Fibroblast of the conjunctiva (primary cell): ENCODE measurements around the gene ZXDB.
"Not testable (repeated sequence)": the region's sequence is repeated elsewhere in the genome, so short reads cannot be mapped to it uniquely, and the experiment has no call there.

Experiments
- DNase-seq: peaks from one replicate; pipeline ENCODE4 v3.0.0-alpha.2; 2010; ENCODE audit warnings: low read depth

Gene ZXDB

DNA sequence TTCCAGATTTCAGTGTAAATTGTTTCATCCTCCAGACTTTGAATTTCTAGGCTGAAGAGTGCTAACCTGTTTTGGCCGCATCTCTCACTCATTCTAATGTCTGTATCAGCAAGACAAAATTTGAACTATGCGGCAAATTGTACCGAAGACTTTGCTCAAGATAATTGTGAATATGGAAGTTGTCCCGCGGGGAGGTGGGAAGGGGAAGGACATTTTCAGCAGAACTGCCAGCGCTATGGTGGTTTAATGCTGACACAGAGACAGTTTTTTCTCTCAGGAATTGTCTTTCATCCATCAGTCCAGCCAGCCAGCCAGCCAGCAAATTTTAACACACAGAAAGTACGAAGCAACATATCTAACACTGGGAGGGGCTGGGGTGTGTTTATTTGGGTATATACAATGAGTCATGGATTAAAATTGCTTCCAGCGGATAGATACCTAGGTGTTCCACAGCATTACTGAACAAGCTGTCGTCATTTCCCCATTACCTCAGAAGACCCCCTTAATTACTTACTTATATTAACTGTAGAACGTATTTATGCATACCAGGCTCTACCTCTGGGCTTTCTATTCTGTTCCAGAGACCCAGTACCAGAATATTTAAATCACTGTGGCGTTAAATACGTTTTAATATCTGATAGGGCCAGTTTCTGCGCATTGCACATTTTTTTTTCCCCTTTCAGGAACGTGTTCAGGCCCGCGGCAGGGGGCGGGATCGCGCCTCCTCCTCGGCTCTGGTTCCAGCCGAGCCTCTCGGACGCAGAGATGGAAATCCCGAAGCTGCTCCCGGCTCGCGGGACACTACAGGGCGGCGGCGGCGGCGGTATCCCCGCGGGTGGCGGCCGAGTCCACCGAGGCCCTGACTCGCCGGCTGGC, at the start of gene ZXDB:
ZXDB (plus strand) TSS at position 728 of the 876 bp plus-strand sequence; CDS start at position 766, 38 bp downstream.
- peak; percentile 27 for DNase-seq

DNA sequence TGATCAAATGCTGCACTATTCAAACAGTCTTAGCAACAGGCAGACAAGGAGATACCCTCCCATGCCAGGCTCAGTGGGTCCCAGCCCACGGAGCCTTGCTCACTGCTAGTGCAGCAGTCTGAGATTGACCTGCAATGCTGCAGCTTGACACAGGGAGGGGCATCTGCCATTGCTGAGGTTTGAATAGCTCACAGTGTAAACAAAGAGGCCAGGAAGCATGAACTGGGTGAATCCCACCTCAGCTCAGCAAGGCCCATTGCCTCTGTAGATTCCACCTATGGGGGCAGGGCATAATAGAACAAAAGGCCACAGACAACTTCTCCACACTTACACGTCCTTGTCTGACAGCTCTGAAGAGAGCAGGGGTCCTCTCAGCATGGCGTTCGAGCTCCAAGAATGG, 26.6 kb upstream of the ZXDB start:
- DNase-seq: no peak

DNA sequence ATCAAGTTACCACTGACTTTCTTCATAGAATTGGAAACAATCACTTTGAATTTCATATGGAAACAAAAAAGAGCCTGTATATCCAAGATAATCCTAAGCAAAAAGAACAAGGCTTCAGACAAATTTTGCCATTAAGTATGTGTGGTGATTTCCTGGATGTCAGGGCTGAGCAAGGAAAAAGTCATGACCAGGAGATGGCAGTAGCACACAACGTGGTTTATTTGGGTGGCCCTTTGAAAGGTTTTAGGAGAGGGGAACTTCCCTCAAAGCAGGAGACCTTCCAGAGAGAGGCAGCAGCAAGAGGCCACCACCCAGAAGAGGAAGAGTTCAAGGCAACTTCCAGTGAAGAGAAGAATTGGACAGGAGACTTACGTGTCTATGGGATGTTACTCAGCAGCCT, 18.1 kb upstream of the ZXDB start:
- no peak for DNase-seq

DNA sequence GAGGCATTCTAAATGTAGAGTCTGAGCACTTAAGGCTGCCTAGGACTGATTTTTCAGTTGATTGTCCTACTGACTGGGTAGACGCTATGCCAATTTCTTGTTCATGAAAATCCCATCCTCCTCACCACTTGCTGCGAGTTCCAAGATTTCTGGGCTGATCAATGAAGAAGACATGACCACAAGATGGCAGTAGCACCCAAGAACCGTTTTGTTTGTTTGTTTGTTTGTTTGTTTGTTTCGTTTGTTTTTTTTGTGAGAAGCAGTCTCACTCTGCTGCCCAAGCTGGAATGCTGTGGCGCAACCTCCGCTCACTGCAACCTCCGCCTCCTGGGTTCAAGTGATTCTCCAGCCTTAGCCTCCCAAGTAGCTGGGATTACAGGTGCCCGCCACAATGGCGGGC, 8.9 kb upstream of the ZXDB start:
- DNase-seq: not testable (repeated sequence)

DNA sequence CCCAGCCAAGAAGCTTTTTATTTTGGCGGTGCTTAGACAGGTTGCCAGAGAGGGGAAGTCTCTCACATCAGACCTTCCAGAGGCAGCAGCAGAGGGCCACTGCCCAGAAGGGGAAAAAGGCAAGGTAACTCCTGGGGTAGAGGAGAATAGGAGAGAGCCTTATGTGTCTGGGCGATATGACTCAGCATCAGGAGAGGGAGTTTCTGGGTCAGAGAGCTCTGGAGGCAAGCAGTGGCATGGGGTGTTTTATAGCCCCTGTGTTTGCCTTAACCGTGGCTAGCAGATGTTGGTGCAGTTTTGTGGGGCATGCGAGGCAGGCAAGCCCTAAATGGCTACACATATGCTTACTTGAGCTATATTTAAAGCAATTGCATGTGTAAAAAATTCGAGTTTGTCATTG, 8.3 kb upstream of the ZXDB start:
- no peak for DNase-seq

DNA sequence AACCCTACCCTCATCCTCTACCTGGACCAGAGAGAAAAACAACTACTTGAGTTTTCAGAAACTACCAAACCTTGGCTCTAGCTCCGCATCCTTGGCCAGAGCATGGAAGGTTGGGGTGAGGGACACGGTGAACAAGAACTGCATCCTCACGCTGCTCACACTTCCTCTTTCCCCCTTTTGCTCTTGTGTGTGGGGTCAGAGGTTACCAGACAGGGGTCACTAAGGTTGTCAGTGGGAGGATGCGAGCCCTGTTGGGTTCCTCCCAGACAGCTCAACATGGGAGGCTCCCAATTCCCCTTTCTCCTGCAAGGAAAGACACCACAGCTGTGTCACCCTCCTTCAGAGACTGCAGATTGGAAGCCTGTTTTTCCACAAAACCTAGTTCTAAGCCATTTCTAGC, 5.5 kb upstream of the ZXDB start:
- DNase-seq: no peak

DNA sequence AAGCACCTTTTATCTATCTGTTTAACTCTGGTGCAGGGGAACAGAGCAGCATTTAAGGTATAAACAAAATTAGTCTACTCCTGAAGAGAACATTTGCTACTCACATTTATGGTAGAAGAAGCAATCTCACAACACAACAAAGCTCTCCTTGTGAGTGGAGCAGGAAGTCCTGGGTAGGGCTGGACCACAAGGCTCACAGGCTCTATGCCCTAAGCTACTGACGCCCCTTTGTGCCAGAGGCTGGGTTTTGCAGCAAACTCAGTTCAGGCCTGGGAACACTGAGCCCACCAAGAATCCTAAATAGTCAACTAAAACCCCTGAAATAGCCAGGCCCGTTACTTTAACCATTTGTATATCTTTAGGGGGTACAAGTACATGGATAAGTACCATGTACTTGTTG, 4.7 kb upstream of the ZXDB start:
- no peak for DNase-seq

DNA sequence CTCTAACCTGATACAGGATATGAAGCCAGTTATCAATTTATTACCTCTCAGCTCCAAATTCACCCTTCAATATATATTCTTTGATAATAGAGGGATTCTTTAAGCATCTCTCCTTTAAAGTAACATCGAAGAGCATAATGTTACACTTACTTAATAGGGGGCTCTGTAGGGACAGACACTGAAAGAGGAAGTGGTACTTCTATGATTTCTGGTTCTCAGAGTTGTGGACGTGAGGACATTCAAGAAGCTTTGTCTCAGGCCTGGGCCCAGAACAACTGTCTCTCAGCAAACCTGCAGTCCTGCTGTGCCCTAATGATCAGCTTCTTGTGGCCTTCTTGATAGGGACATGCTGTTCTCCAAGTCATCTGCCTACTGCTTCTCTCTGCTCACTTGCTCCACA, 4.2 kb upstream of the ZXDB start:
- no peak for DNase-seq

DNA sequence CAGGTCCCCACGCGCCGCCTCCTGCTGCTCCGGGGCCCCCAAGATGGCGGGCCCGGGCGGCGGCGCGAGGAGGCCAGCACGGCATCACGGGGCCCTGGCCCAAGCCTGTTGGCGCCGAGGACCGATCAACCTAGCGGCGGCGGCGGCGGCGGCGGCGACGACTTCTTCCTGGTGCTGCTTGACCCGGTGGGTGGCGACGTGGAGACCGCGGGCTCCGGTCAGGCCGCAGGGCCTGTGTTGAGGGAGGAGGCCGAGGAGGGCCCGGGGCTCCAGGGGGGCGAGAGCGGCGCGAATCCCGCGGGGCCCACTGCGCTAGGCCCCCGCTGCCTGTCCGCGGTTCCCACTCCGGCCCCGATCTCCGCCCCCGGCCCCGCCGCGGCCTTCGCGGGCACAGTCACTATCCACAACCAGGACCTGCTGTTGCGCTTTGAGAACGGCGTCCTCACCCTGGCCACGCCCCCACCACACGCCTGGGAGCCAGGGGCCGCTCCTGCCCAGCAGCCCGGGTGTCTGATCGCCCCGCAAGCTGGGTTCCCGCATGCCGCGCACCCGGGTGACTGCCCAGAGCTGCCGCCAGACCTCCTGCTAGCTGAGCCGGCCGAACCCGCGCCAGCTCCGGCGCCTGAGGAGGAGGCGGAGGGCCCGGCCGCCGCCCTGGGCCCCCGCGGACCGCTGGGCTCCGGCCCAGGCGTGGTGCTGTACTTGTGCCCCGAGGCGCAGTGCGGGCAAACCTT, 516 bp downstream of the ZXDB start:
- not testable (repeated sequence) for DNase-seq

DNA sequence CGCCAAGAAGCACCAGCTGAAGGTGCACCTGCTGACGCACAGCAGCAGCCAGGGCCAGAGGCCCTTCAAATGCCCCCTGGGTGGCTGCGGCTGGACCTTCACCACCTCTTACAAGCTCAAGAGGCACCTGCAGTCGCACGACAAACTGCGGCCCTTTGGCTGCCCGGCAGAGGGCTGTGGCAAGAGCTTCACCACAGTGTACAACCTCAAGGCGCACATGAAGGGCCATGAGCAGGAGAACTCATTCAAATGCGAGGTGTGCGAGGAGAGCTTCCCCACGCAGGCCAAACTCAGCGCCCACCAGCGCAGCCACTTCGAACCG, 1.0 kb downstream of the ZXDB start:
- DNase-seq: not testable (repeated sequence)

DNA sequence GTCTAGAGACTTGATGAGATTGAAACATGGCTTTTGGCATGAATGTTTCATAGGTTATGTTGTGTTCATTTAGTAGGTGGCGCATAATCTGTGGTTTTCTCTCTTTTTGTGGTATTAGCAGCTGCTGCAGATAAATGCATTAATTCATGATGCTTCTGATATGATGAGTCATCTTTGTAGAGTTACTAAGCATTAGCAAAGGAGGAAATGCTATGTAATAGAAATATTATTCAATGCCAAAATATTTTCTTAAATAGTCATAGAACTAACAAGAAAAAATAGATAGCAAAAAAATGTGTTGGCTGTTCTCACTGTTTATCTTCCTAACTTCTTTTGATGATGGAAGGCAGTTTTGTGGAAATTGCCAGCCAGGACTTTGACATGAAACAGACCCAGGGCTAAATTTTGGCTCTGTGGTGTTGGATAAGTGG, 3.6 kb downstream of the ZXDB start:
- peak; percentile 50 for DNase-seq

DNA sequence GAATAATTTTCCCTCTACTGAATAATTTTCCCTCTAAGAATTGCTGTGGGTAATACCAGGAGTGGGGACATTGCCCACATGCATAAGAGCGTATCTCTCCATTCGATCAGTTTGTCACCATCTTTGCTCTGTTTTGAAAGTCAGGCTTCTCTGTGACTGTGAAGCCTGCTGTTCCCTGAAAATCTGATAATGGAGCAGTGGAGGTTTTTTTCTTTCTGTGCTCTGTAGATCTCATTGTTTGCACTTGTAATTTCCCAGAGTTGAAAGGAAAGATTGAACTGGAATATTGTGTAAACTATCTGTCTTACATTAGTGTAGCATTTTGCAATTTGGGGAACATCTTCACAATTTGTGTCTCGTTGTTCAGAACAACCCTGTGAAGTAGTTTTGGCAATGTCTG, 4.3 kb downstream of the ZXDB start:
- no peak for DNase-seq

DNA sequence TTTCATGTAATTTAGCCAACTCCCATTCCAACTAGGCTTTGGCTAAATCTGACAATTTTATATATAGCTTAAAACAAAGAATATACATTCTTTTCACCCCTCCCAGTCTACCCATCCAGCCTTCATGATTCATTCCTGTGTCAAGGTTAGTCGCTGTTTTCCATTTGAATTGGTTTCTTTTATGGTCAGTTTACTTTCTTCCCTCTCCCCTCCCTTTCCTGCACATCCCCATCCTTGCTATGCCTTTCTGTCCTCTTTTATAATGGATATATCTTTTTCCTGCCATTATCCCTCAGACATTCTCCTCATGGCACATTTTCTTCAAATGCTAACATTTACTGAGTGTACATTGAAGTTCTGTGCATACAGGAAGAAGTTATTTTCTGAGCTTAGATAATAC, 4.7 kb downstream of the ZXDB start:
- no peak for DNase-seq

DNA sequence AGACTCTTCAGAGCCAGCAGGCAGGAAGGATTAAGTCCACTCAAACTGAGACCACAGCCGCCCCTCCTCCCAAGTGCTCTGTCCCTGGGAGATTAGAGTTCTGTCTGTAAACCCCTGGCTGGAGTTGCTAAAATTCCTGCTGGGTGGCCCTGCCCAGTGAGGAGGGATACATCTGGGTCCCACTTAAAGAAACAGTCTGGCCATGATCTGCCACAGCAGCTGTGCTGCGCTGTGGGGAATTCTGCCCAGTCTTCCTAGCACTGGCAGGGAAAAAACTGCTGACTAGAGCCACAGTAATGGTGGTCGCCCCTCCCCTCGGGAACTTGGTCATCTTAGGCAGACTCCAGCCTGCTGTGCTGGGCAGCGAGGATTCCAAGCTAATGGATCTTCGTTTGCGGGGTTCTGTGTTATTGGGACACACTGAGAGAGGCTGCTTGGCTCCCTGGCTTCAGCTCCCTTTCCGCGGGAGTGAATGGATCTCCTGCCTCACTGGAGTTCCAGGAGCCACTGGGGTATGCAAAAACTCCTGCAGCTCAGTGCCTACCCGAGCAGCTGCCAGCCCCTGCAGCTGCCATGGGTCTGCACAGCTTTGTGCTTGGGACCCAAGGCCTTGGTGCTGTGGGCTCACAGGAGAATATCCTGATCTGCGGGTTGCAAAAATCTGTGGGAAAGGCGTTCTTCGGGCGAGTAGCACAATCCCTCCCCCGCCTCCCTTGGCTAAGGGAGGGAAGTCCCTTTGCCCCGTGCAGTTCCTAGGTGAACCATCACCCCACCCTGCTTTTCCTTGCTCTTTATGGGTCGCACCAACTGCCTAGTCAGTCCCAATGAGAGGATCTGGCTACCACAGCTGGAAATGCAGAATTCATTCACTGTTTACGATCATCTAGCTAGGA, 15.7 kb downstream of the ZXDB start:
- DNase-seq: no peak

DNA sequence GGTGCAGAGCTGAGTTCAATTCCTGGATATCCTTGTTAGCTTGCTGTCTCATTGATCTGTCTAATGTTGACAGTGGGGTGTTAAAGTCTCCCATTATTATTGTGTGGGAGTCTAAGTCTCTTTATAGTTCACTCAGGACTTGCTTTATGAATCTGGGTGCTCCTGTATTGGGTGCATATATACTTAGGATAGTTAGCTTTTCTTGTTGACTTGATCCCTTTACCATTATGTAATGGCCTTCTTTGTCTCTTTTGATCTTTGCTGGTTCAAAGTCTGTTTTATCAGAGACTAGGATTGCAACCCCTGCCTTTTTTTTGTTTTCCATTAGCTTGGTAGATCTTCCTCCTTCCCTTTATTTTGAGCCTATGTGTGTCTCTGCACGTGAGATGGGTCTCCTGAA, 21.5 kb downstream of the ZXDB start:
- DNase-seq: not testable (repeated sequence)

DNA sequence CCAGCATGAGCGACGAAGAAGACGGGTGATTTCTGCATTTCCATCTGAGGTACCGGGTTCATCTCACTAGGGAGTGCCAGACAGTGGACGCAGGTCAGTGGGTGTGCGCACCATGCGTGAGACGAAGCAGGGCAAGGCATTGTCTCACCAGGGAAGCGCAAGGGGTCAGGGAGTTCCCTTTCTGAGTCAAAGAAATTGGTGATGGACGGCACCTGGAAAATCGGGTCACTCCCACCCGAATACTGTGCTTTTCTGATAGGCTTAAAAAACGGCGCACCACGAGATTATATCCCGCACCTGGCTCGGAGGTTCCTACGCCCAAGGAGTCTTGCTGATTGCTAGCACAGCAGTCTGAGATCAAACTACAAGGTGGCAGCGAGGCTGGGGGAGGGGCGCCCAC, 37.6 kb downstream of the ZXDB start:
- not testable (repeated sequence) for DNase-seq

DNA sequence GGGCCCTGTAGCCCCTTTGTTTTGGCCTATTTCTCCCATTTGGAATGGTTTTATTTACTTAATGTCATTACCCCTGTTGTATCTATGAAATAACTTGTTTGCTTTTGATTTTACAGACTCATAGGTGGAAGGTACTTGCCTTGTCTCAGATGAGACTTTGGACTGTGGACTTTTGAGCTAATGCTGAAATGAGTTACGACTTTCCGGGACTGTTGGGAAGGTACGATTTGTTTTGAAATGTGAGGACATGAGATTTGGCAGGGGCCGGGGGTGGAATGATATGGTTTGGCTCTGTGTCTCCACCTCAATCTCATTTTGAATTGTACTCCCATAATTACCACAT, 48.8 kb downstream of the ZXDB start:
- DNase-seq: no peak

DNA sequence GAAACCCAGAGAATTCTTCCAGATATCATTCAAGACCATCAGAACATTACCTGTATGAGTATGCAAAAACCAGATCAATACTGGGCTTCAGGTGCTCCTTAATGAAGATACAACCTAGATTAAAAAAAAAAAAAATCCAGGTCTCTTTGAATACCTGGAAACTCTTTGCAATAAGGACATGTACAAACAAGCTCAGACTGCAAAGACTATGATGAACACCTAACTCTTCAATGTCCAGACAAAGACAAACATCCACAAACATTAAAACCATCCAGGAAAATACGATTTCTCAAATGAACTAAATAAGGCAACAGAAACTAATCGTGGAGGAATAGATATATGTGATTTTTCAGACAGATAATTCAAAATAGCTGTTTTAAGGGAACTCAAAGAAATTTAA, 49.5 kb downstream of the ZXDB start:
- no peak for DNase-seq

DNA sequence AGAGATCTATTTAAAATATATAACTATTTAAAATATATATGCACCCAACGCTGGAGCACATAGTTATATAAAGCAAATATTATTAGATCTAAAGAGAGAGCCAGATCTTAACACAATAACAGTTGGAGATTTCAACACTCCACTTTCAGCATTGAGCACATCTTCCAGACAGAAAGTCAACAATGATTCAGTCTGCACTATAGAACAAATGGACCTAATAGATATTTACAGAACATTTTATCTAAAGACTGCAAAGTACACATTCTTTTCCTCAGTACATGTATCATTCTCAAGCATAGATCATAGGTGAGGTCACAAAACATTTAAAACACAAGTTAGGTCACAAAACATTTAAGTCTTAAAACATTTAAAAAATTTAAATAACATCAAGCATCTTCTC, 51.9 kb downstream of the ZXDB start:
- no peak for DNase-seq

DNA sequence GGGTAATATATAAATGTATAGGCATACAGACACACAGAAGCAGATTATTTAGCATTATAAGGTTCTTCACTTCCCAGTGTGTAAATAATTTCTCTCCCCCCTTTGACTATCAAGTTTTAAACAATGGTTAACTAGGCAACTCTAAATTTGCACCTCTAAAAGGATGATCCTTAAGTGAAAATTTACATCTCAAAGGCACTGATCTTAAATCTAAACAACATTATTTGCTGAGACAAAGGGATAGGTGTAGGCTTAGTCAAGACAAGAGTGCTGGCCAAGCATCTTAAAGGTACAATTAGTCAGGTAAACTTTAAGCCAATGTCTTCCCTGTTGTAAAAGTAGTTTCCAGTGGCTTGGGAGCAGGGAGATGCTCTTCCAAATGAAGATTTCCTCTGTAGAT, 55.2 kb downstream of the ZXDB start:
- no peak for DNase-seq
